Stimulated activated CD8-positive, alpha-beta memory T cell treated with anti-CD3 and anti-CD28 coated beads, Interleukin-7, amount 100 ng/mL, for 48 hours (primary cell): ENCODE measurements around the gene PARP3.
"Not testable (repeated sequence)": the region's sequence is repeated elsewhere in the genome, so short reads cannot be mapped to it uniquely, and the experiment has no call there.

Experiments used
- DNase-seq, 2 donors: peaks; one replicate each; pipeline ENCODE4 v3.0.0-alpha.2; 2020; ENCODE audit warnings: low read depth in 1 of 2; ENCODE audit errors: extremely low read depth in 1 of 2

Gene PARP3

GRCh38 chr3:51941798-51942602, at the start of gene PARP3, which contains the start of gene RRP9:
PARP3 (plus strand) TSS chr3:51942363; CDS start chr3:51943356, 993 bp downstream.
RRP9 (minus strand) TSS chr3:51941904; CDS start chr3:51941867, 37 bp downstream.
- peak; percentile 99 to 100 for DNase-seq

GRCh38 chr3:51894391-51894790, 47.8 kb upstream of the PARP3 start:
- DNase-seq: no peak

- DNase-seq: no peak
Measured at GRCh38 chr3:51894939-51895338, 47.2 kb upstream of the PARP3 start.

- DNase-seq: no peak
Measured at GRCh38 chr3:51896607-51897305, 45.4 kb upstream of the PARP3 start.

GRCh38 chr3:51897391-51897790, 44.8 kb upstream of the PARP3 start:
- DNase-seq: no peak

- not testable (repeated sequence) for DNase-seq
Measured at GRCh38 chr3:51900043-51900442, 42.1 kb upstream of the PARP3 start.

GRCh38 chr3:51902361-51902760, 39.8 kb upstream of the PARP3 start:
- DNase-seq: peak in 1 of 2 donors; percentile 42

- no peak for DNase-seq
Measured at GRCh38 chr3:51904034-51904823, 37.9 kb upstream of the PARP3 start.

- no peak for DNase-seq
Measured at GRCh38 chr3:51908026-51908425, 34.1 kb upstream of the PARP3 start.

GRCh38 chr3:51916418-51916817, 25.7 kb upstream of the PARP3 start:
- DNase-seq: no peak

- DNase-seq: no peak
Measured at GRCh38 chr3:51921081-51921578, 21.0 kb upstream of the PARP3 start.

GRCh38 chr3:51927061-51927977, 14.8 kb upstream of the PARP3 start:
- DNase-seq: no peak

GRCh38 chr3:51928438-51928837, 13.7 kb upstream of the PARP3 start:
- DNase-seq: no peak

- not testable (repeated sequence) for DNase-seq
Measured at GRCh38 chr3:51928981-51929380, 13.2 kb upstream of the PARP3 start.

GRCh38 chr3:51929420-51930003, 12.7 kb upstream of the PARP3 start:
- no peak for DNase-seq

- DNase-seq: no peak
Measured at GRCh38 chr3:51930439-51930838, 11.7 kb upstream of the PARP3 start.

GRCh38 chr3:51931756-51932155, 10.4 kb upstream of the PARP3 start:
- no peak for DNase-seq

- no peak for DNase-seq
Measured at GRCh38 chr3:51932471-51933370, 9.4 kb upstream of the PARP3 start.
